Heart left ventricle (tissue), 16 donors: ENCODE data around the gene ASB13. TPM values are rescaled to one million over a fixed set of nuclear protein-coding genes. Genes with fewer than 3 reads are reported as not detected.

Source experiments
- ATAC-seq, 4 donors: fragments of 200-7000 bp; cut with Tn5 transposase; one replicate each; pipeline ENCODE4 v1.9.1; 2020 to 2022; ENCODE audit warnings: moderate library complexity in 4 of 4, mild to moderate bottlenecking in 3 of 4, moderate number of reproducible peaks in 1 of 4
- DNase-seq, 5 donors: peaks; one replicate each; pipeline ENCODE4 v3.0.0-alpha.2; 2020
- H3K27ac ChIP-seq, 12 donors: fragments of 200-600 bp; sonication (generic) in 4 of 12; one replicate each; pipeline versions ENCODE4 v1.5.0 to v1.8.0; 2016 to 2022; ENCODE audit warnings: mild to moderate bottlenecking in 2 of 12
- H3K27me3 ChIP-seq, 9 donors: fragments of 200-600 bp; sonication (generic) in 2 of 9; one replicate each; pipeline versions ENCODE4 v1.5.1 to v1.8.0; 2016 to 2022; ENCODE audit warnings: mild to moderate bottlenecking in 3 of 9
- H3K36me3 ChIP-seq, 9 donors: fragments of 200-600 bp; sonication (generic) in 2 of 9; one replicate each; pipeline versions ENCODE4 v1.5.0 to v1.8.0; 2018 to 2022; ENCODE audit warnings: mild to moderate bottlenecking in 2 of 9
- H3K4me1 ChIP-seq, 12 donors: fragments of 200-600 bp; sonication (generic) in 4 of 12; one replicate each; pipeline versions ENCODE4 v1.5.0 to v1.8.0; 2016 to 2022; ENCODE audit warnings: mild to moderate bottlenecking in 3 of 12
- H3K4me3 ChIP-seq, 12 donors: fragments of 200-600 bp; sonication (generic) in 4 of 12; one replicate each; pipeline versions ENCODE4 v1.5.0 to v1.8.0; 2017 to 2022; ENCODE audit warnings: mild to moderate bottlenecking in 9 of 12, moderate library complexity in 4 of 12
- H3K9me3 ChIP-seq, 12 donors: fragments of 200-600 bp; sonication (generic) in 4 of 12; one replicate each; pipeline versions ENCODE4 v1.5.0 to v1.8.0; 2016 to 2022; ENCODE audit warnings: mild to moderate bottlenecking in 1 of 12
- POLR2A ChIP-seq, 2 donors: fragments of 450-650 bp; IDR thresholded peaks; one replicate each; pipeline ENCODE4 v1.6.1; 2017; ENCODE audit warnings: antibody characterized with exemption in 2 of 2, mild to moderate bottlenecking in 2 of 2, moderate library complexity in 2 of 2
- WGBS, 4 donors: extraction: QIAGEN DNeasy Blood & Tissue Kit in 2 of 4; methylation state at CpG; one replicate each; pipeline versions ENCODE4 v1.1.5 to v1.1.7; 2013 to 2018; 5-methylcytosine and 5-hydroxymethylcytosine counted together
- intact Hi-C, 10 donors: fragments of 100-400 bp; cut with DNase I; formaldehyde crosslinking; loops; one replicate each; pipeline versions ENCODE4 v1.11.1 to v1.14.2; 2022
- polyA plus RNA-seq, 2 donors: library from polyadenylated mRNA; stranded (reverse); fragments of 200-250 nt; gene quantifications; one replicate each; pipeline ENCODE4 v1.2.3, GENCODE V29; 2013
- total RNA-seq, 9 donors: library from RNA; depleted of rRNA in 2 of 9; stranded (reverse); fragments of >200 nt in 2 of 9; fragmentation: NEBNext Ultra II Directional in 3 of 9; extraction: Animal tissue kit (Norgen Biotek cat#: 25700) in 3 of 9; gene quantifications; one replicate each; pipeline versions ENCODE4 v1.1.0 to v1.2.4, GENCODE V29; 2016 to 2023
- TF ChIP-seq, protein P1 (sequence below), 12 donors: fragments of 200-600 bp; sonication (generic) in 4 of 12; IDR thresholded peaks; one replicate each; pipeline versions ENCODE4 v1.5.0 to v1.8.0; 2018 to 2022; ENCODE audit warnings: antibody characterized with exemption in 12 of 12, mild to moderate bottlenecking in 5 of 12
- donor health status: ischemic (EF 13 %, LVEDD 7.1; RV severe dilation, severe dysfunction).
- donor health status: healthy with polysubstance abuse.
- donor health status: DM: no; HTN: yes; CAD: no.
- donor health status: DM: no; HTN: no; CAD: no.
- donor health status: ischemic (EF 25% LVEDD 6.9; RV normal size, moderate dysfunction).
- donor health status: ischemic (EF 25% LVEDD 5.7; RV mildly dilated, moderate dysfunction).
- donor health status: healthy.
- donor health status: DM: yes; HTN: yes; CAD: no.
- donor health status: ischemic (EF 35%, LVEDD 5.7; RV mildly dilated, moderate dysfunction).
- donor health status: nonischemic (EF 11% LVEDD 7.7; RV severe dilation, severe dysfunction).
- donor health status: DM: yes; HTN: yes; CAD: no.
- donor health status: PGD.
- donor health status: ischemic (EF 29% LVEDD 5.4; RV normal size, mild dysfunction).
- donor health status: nonischemic (EF 23%, LVEDD 6.1; RV moderate dilation, normal function).

ASB13 gene
- total and polyA plus RNA-seq, 11 donors = 9.9 to 18.6 (median 13.3) TPM

GRCh38 chr10:5685764-5686240 is 19.4 kb upstream of the ASB13 start:
- intact Hi-C loops = loop anchor here (2.0 to 10.0 kb wide), 6 partner anchors 126 to 189 kb away; partner anchors contain the start of gene GDI2 (in 5 of the 10)
- H3K9me3 ChIP-seq = no peaks in the 10 kb centered on the region
- H3K36me3 ChIP-seq = peaks cover 0 to 4% (median 0%) of the 10 kb centered on the region in 9 donors

GRCh38 chr10:5684971-5685763 is 18.8 kb upstream of the ASB13 start:
- ATAC-seq (peak in 3 of 4 donors; percentile 25 to 65 (median 60)), DNase-seq (peak; percentile 64 to 79 (median 73))
- 0 to 1% (median 0%) methylated on average over 33 to 77 of the region's 77 CpGs for WGBS, 4 donors
- Histone ChIP-seq H3K36me3 (peaks cover 0 to 4% (median 0%) of the 10 kb centered on the region in 9 donors), H3K27me3 (no peaks in the 10 kb centered on the region), H3K9me3 (no peaks in the 10 kb centered on the region), H3K4me3 (peak overlapping the region; percentile 63 to 100 (median 91)), H3K4me1 (peaks cover 0 to 27% (median 19%) of the 10 kb centered on the region in 12 donors), H3K27ac (peak overlapping the region; percentile 78 to 95 (median 92))
- intact Hi-C loops = loop anchor here (2.0 to 10.0 kb wide), 7 partner anchors 127 to 238 kb away; partner anchors contain the start of gene GDI2 (in 5 of the 10)
- TF ChIP-seq, protein P1, sequence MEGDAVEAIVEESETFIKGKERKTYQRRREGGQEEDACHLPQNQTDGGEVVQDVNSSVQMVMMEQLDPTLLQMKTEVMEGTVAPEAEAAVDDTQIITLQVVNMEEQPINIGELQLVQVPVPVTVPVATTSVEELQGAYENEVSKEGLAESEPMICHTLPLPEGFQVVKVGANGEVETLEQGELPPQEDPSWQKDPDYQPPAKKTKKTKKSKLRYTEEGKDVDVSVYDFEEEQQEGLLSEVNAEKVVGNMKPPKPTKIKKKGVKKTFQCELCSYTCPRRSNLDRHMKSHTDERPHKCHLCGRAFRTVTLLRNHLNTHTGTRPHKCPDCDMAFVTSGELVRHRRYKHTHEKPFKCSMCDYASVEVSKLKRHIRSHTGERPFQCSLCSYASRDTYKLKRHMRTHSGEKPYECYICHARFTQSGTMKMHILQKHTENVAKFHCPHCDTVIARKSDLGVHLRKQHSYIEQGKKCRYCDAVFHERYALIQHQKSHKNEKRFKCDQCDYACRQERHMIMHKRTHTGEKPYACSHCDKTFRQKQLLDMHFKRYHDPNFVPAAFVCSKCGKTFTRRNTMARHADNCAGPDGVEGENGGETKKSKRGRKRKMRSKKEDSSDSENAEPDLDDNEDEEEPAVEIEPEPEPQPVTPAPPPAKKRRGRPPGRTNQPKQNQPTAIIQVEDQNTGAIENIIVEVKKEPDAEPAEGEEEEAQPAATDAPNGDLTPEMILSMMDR (IDR thresholded peaks at IDR 0.05) = peak in 11 of 12 donors; percentile 11 to 66 (median 44)
- no peak for TF ChIP-seq POLR2A (IDR thresholded peaks at IDR 0.05)

More at GRCh38 chr10:5685764-5686240, 19.4 kb upstream of the ASB13 start:
- H3K4me1 ChIP-seq = peaks cover 0 to 27% (median 19%) of the 10 kb centered on the region in 12 donors
- no peaks in the 10 kb centered on the region for H3K27me3 ChIP-seq
- peak overlapping the region; percentile 63 to 100 (median 91) for H3K4me3 ChIP-seq
- DNase-seq = no peak
- TF ChIP-seq, protein P1 (IDR thresholded peaks at IDR 0.05) = peak in 2 of 12 donors; percentile 3 to 5
- TF ChIP-seq POLR2A (IDR thresholded peaks at IDR 0.05) = no peak
- ATAC-seq = no peak
- H3K27ac ChIP-seq = peak overlapping the region; percentile 78 to 95 (median 92)
- WGBS, 4 donors = 3 to 6% (median 4%) methylated on average over 10 of the region's 10 CpGs

DNA sequence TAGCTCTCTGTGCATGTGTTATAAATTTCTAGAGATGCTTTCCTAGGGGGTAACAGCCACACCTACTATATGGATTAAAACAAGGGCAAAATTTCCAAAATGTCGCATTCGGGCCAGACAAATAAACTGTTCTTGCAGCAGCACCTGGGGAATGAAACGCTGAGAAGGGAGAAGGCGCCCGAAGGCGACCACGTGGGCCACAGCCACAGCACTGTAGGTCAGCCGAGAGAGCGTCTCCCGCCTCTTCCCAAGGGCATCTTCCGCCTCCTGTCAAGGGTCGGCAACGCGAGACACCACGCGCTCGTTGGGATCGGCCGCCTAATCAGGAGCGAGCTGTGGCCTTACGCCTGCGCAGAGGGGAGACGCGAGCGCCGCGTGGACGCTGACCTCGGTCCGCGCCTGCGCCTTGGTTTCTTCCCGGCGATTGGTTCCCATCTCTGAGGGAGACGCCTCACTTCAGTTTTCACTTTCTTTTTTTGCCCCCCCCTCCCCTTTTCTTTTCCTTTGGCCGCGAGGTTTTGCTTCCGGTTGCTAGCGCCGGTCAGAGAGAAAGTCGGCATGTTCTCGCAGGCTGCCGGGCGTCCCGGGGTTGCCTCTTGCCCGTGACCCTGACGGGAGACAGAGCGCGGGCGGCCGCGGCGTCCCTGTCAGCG is 18.0 kb upstream of the ASB13 start, which contains the start of gene TASOR2:
Gene TASOR2 (plus strand): TSS at position 521 of the 653 bp plus-strand sequence. CDS start 35,805 bp downstream, outside the sequence.
- H3K36me3 ChIP-seq = peaks cover 0 to 4% (median 0%) of the 10 kb centered on the region in 9 donors
- H3K4me1 ChIP-seq = peaks cover 0 to 27% (median 19%) of the 10 kb centered on the region in 12 donors
- H3K27ac ChIP-seq = peak within 1 kb of the TSS; percentile 78 to 95 (median 92)
- peak in 1 of 2 donors; percentile 55 for TF ChIP-seq POLR2A (IDR thresholded peaks at IDR 0.05)
- TF ChIP-seq, protein P1 (IDR thresholded peaks at IDR 0.05) = no peak
- H3K4me3 ChIP-seq = peak within 1 kb of the TSS; percentile 63 to 100 (median 91)
- H3K27me3 ChIP-seq = peaks cover 0 to 6% (median 0%) of the 10 kb centered on the region in 9 donors
- ATAC-seq (peak; percentile 98 to 99 (median 99)), DNase-seq (peak; percentile 98 to 100 (median 99))
- intact Hi-C loops = loop anchor here in 6 of 10 donors (2.0 to 10.0 kb wide), 5 partner anchors 128 to 237 kb away; partner anchors contain the start of gene GDI2 (in 3 of the 6)
- 1% methylated on average over 37 to 54 of the region's 54 CpGs for WGBS, 4 donors
- H3K9me3 ChIP-seq = no peaks in the 10 kb centered on the region
